Sciatic nerve (tissue), 2 donors: Measurements from ENCODE around the gene STK31. TPM values are rescaled to one million over a fixed set of nuclear protein-coding genes. Genes with fewer than 3 reads are reported as not detected.
"Not testable (repeated sequence)": the region's sequence is repeated elsewhere in the genome, so short reads cannot be mapped to it uniquely, and the experiment has no call there.

Experiments
- ATAC-seq: fragments of 200-7000 bp; cut with Tn5 transposase; one replicate; pipeline ENCODE4 v1.9.1; 2020; ENCODE audit warnings: mild to moderate bottlenecking, moderate library complexity
- DNase-seq: peaks from one replicate; pipeline ENCODE4 v3.0.0-alpha.2; 2020; ENCODE audit warnings: low spot score
- intact Hi-C: fragments of 100-400 bp; cut with DNase I; formaldehyde crosslinking; loops from one replicate; pipeline ENCODE4 v1.14.2; 2022
- total RNA-seq: library from RNA; stranded (reverse); fragmentation: NEBNext Ultra II Directional; extraction: Animal tissue kit (Norgen Biotek cat#: 25700); gene quantifications from one replicate; pipeline ENCODE4 v1.2.1, GENCODE V29; 2021
- donor health status: DM: no; HTN: no; CAD: no.
- donor health status: DM: no; HTN: no; CAD: no.

Gene STK31
- total RNA-seq, 1 donor from 2014 or later: 1.8 TPM

DNA sequence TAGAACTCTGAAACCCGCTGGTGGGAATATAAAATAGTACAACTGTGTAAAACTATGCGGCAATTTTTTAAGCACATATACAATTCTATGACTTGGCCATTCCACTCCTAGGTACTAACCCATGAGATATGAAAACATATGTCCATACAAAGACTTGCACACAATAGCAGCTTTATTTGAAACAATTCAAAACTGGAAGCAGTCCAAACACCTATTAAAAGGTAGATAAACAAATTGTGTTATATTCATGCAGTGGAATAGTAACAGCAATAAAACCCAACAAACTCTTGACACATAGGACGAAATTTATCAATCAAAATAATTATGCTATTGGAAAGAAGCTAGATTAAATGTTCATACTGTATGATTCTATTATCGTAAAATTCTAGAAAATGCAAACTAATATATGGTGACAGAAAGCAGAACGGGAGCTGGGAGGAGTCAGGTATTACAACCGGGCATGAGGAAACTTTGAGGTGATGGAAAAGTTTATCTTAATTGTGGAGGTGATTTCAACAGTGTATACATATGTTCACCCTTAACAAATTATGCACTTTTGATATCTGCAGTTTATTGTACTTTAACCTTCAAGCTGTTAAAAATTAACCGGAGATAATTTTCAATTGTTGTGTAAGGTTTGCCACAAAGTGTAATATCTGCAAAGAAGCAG is 803 bp upstream of the STK31 start:
- intact Hi-C loops: no loop called here
- DNase-seq (no peak), ATAC-seq (no peak)

GRCh38 chr7:23712368-23713284 is 2.6 kb downstream of the STK31 start:
- DNase-seq (no peak), ATAC-seq (peak; percentile 63)
- intact Hi-C loops: loop anchor here (10.0 kb wide), 1 partner anchor 138 kb away; no protein-coding TSS in a partner anchor

DNA sequence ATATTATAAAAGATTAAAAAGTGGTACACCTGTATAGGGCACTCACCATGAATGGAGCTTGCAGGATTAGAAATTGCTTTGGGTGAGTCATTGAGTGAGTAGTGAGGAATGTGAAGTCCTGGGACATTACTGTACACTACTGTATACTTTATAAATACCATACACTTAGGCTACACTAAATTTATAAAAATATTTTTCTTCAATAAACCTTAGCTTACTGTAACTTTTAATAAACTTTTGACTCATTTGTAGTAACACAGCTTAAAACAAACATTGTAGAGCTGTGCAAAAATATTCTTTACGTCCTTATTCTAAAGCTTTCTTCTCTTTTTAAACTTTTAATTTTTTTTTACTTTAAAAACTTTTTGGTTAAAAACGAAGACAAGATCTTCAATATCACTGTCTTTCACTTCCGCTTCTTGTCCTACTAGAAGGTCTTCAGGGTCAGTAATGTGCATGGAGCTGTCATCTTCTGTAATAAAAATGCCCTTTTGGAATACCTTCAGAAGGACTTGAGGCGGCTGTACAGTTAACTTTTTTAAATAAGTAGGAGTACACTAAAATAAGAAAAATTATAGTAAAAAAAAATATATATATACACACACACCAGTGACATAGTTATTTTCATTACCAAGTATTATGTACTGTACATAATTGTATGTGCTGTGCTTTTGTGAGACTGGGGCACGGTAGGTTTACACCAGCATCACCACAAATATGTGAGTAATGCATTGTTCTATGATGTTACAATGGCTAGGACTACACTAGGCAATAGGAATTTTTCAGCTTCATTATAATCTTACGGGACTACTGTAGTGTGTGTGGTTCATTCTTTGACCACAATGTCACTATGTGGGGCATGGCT is 3.5 kb downstream of the STK31 start:
- intact Hi-C loops: loop anchor here (10.0 kb wide), 1 partner anchor 139 kb away; no protein-coding TSS in a partner anchor
- no peak for DNase-seq
- ATAC-seq: no peak

DNA sequence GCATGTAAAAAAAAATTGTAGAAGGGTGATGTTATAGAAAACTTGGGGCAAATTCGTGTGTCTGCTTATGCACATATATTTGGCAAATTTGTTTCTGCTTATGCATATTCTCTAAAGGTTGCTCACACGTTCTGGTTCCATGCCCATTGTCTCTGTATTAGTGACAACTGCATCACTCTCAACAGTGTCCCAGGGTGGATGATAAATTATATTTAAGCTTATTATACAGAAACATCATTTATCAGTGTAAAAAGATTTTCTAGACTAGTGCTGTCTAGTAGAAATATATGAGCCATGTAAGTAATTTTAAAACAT is 4.1 kb downstream of the STK31 start:
- intact Hi-C loops: loop anchor here (10.0 kb wide), 1 partner anchor 139 kb away; no protein-coding TSS in a partner anchor
- no peak for ATAC-seq

GRCh38 chr7:23714579-23714978 is 4.6 kb downstream of the STK31 start:
- DNase-seq: no peak
- no peak for ATAC-seq
- intact Hi-C loops: loop anchor here (10.0 kb wide), 1 partner anchor 140 kb away; no protein-coding TSS in a partner anchor

More for the DNA sequence above, 4.1 kb downstream of the STK31 start:
- no peak for DNase-seq

DNA sequence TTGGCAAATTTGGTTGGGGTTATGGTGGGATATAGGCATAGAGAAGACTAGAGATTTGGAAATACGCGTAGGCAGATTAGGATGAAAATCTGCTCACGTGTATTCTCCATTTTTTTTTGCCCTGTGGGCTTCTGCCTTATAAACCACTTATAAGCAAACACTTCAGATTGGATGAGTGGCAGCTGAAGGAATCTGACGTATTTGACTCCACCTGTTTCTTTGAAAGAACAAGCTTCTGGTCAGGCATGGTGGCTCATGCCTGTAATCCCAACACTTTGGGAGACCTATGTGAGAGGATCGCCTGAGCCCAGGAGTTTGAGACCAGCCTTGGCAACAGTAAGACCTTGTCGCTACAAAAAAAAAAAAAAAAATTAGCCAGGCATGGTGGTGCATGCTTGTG is 5.1 kb downstream of the STK31 start:
- no peak for ATAC-seq
- intact Hi-C loops: loop anchor here (10.0 kb wide), 1 partner anchor 140 kb away; no protein-coding TSS in a partner anchor
- DNase-seq: no peak

- ATAC-seq: no peak
- DNase-seq: no peak
- intact Hi-C loops: loop anchor here (10.0 kb wide), 1 partner anchor 143 kb away; no protein-coding TSS in a partner anchor
Measured at GRCh38 chr7:23717788-23718187, 7.8 kb downstream of the STK31 start.

GRCh38 chr7:23721456-23721855 is 11.4 kb downstream of the STK31 start:
- ATAC-seq (no peak), DNase-seq (no peak)
- intact Hi-C loops: no loop called here

DNA sequence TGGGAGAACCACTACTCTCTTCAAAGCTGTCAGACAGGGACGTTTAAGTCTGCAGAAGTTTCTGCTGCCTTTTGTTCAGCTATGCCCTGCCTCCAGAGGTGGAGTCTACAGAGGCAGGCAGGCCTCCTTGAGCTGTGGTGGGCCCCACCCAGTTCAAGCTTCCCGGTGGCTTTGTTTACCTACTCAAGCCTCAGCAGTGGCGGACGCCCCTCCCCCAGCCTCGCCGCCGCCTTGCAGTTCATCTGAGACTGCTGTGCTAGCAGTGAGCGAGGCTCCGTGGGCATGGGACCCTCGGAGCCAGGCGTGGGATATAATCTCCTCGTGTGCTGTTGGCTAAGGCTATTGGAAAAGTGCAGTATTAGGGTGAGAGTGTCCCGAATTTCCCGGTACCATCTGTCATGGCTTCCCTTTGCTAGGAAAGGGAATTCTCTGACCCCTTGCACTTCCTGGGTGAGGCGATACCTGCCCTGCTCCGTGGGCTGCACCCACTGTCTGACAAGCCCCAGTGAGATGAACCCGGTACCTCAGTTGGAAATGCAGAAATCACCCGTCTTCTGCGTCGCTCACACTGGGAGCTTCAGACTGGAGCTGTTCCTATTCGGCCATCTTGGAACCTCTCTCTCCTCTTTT is 12.7 kb downstream of the STK31 start:
- intact Hi-C loops, DNase-seq, ATAC-seq: not testable (repeated sequence)

DNA sequence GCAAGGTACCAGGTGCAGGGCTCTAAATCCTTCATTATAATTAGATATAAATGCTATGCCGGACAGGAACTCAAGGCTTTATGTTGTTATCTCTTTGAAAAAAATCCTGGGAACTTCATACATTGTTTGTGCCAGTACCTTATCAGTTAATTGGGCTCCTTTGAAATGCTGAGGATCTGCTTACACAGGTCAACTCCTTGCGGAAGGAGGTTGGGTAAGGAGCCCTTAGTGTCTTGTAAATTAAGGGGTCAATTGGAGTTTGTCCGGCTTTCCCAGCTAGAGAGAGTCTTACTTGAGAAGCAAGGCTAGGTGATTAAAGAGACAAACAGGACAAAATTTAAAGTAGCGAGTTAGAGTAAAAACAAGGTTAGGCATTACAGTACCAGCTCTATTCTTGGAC is 14.1 kb downstream of the STK31 start:
- DNase-seq, intact Hi-C loops: not testable (repeated sequence)

GRCh38 chr7:23742051-23742450 is 32.0 kb downstream of the STK31 start:
- intact Hi-C loops: no loop called here
- DNase-seq (no peak), ATAC-seq (no peak)

More for the DNA sequence above, 14.1 kb downstream of the STK31 start:
- ATAC-seq: not testable (repeated sequence)

- intact Hi-C loops: no loop called here
- no peak for ATAC-seq
- no peak for DNase-seq
Measured at GRCh38 chr7:23743226-23743625, 33.2 kb downstream of the STK31 start.

- ATAC-seq (no peak), DNase-seq (no peak)
- intact Hi-C loops: no loop called here
Measured at GRCh38 chr7:23746629-23747028, 36.6 kb downstream of the STK31 start.

DNA sequence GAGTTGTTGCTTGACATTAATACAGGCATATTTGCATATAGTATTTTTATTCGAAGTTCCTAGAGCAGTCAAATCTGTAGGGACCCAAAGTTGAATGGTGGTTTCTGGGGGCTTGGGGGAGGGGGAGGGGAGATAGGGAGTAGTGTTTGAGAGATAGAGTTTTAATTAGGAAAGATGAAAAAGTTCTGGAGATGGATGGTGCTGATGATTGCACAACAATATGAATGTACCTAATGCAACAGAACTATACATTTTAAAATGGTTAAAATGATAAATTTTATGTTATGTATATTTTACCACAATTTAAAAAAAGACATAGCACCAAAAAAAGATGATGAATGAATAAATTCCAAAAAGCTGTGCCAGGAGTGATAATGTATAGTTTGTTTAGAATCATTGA is 41.8 kb downstream of the STK31 start:
- intact Hi-C loops: no loop called here
- ATAC-seq (no peak), DNase-seq (no peak)

DNA sequence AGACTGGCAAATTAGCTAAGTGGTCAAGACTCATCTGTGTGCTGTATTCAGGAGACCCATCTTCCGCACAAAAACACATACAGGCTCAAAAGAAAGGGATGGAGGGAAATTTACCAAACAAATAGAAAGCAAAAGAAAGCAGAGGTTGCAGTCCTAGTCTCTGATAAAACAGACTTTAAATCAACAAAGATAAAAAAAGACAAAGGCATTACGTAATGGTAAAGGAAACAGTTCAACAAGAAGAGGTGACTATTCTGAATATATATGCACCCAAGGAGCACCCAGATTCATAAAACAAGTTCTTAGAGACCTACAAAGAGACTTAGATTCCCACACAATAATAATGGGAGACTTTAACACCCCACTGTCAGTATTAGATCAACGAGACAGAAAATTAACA is 48.8 kb downstream of the STK31 start:
- DNase-seq, ATAC-seq, intact Hi-C loops: not testable (repeated sequence)

DNA sequence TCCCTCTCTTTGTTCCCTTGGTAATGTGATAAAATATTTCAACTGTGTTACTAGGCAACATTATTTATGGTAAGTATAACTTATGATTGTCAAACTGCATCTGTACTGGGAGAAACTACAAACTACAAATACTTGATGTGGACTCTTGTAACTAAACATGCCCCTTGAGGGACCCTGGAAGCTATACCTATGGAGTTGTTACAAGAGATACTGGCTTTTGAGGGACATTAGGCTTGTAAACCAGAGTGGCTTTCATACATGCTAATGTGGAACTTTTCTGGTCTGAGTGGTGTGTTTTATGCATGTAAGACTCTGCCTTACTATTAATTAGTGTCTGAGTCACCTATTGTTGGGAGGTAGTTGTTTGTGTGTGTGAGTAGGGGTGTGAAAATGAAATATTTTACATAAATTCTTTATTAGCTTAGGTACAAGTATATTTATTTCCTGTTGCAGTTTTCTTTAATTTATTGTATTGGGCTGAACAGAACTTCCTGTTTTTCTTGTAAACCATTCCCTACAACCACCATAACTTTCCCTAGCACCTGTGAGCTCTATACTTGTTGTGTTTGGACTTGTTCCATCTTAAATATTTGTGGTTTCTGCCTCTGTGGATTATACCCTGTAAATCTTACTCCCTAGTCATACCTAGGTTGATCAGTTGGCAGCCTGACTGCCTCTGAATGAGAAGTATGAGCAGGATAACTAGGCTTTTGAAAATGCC is 49.8 kb downstream of the STK31 start:
- peak; percentile 55 for ATAC-seq

GRCh38 chr7:23765943-23766342 is 55.9 kb downstream of the STK31 start:
- ATAC-seq (no peak), DNase-seq (no peak)
- intact Hi-C loops: no loop called here

More for the DNA sequence above, 49.8 kb downstream of the STK31 start:
- no peak for DNase-seq
- intact Hi-C loops: no loop called here

DNA sequence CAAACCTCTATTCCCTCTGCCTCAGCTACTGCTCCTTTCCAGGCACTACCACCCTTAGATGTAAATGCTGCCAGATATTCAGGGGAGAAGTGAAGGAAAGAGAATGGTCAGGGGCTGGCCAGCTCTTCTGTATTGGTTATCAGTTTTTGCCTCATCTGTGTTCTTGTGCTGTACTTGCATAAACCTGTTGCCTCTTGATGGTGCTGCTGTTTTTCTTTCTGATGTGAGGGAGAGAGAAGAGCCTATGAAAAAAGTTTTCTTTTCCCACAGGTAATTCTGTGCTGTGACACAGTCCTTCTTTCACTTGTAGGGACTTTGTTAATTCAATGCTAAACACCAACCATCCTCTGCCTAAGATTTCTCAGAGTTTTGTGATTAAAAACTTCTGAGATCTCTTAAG is 57.5 kb downstream of the STK31 start:
- DNase-seq: no peak
- intact Hi-C loops: no loop called here
- no peak for ATAC-seq
